ENCODE measurements around the gene DDIAS. TPM values are rescaled to one million over a fixed set of nuclear protein-coding genes. Genes with fewer than 3 reads are reported as not detected.
A peak's percentile ranks its signal among the peaks of the same experiment; 100 is the strongest.

The DDIAS gene
- total RNA-seq, 4 donors from 2014 or later: 0.13 to 4.1 (median 0.87) TPM

DNA sequence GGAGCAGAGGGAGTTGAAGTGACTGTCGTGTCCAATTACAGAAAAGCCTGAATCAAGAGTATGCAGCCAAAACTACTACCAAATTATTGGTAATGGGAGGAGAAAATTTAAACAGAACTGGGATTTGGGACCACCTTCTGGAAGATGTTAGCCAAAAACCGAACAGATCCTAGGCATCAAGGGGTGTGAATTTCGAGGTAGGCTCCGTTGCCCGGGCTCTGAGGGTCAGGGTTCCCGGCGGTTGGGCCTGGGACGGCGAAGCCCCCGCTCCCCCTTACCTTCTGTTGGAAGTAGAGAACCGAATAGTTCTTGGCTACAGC is 1.6 kb upstream of the DDIAS start:
- ATAC-seq (ENCODE audit: low FRiP score): peak; percentile 26
- no peak for DNase-seq (ENCODE audit: low spot score)

GRCh38 chr11:82900277-82901164 is 1.0 kb upstream of the DDIAS start, which contains the start of gene PRCP:
Gene PRCP, minus strand, starts transcription at chr11:82900430. Its CDS starts 28 bp downstream, at chr11:82900402.
- ATAC-seq (ENCODE audit: low FRiP score) (peak; percentile 94), DNase-seq (ENCODE audit: low spot score) (peak; percentile 79)
- TF ChIP-seq CTCF (IDR thresholded peaks at IDR 0.05): no peak

More for the DNA sequence above, 1.6 kb upstream of the DDIAS start:
- TF ChIP-seq CTCF (IDR thresholded peaks at IDR 0.05): no peak

GRCh38 chr11:82901922-82902485 is 468 bp downstream of the DDIAS start:
- ATAC-seq (ENCODE audit: low FRiP score): no peak
- DNase-seq (ENCODE audit: low spot score): no peak
- TF ChIP-seq CTCF (IDR thresholded peaks at IDR 0.05): no peak

DNA sequence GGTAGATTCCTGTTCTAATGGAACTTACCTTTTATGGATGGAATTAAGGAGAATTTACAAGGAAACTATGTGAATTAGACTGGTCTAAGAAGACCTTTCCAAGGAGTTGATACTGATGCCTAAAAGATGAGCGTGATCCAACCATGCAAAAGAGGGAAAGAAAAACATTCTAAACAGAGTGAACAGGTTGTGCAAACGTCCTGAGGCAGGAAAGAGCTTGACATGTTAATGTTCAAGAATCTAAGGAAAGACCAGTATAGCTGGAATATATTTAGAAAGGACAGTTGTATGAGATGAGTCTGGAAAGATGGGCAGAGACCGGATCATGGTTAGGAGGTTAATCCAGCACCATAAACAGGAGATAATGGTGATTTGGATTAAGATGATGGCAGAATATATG is 1.3 kb downstream of the DDIAS start:
- ATAC-seq (ENCODE audit: low FRiP score) (no peak), DNase-seq (ENCODE audit: low spot score) (no peak)
- no peak for TF ChIP-seq CTCF (IDR thresholded peaks at IDR 0.05)

DNA sequence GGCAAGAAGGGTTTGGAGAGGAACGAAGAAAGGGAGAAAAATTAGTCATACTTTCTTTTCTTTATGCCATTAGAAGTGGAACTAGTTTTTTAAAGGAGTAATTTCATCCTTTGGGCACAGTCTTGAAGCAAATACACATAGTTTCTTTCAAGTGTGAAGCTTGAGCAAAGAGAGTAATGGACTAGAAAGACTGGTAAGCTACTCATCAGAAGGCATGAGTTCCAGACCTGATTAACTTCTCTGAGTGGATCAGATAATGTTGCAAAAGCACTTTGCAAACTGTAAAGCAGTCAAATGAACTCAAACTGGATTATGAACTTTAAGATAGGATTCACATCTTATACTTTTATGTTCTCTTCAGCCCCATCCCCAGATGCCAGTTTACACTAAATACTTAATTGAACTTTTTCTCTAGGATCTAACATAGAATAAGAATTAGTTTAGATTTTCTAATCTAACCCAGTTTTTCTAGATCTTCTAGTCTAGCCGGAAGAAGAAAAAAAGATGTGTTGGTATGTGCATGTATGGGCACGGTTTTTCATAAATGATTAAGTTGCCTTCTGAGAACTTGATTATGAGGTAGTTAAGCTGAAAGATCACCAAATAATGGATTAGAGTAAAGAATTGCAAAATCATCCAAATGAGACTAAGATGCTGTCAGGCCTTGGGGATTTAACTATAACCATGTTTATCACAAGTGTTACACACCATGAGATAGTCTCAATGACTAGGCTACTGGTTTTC is 2.5 kb downstream of the DDIAS start:
- TF ChIP-seq CTCF (IDR thresholded peaks at IDR 0.05): no peak
- ATAC-seq (ENCODE audit: low FRiP score) (no peak), DNase-seq (ENCODE audit: low spot score) (no peak)

- TF ChIP-seq CTCF (IDR thresholded peaks at IDR 0.05): no peak
- ATAC-seq (ENCODE audit: low FRiP score) (no peak), DNase-seq (ENCODE audit: low spot score) (no peak)
These were observed 4.7 kb downstream of the DDIAS start for GRCh38 chr11:82906236-82906635.
